WERI-Rb-1 (cell line): ENCODE data around the gene REXO1.

ENCODE experiments used
- DNase-seq: peaks from one replicate; pipeline ENCODE4 v3.0.0-alpha.2; 2020
- H3K27ac ChIP-seq: fragments of 250-450 bp; sonication (Bioruptor Pico); 2 replicates; pipeline ENCODE4 v1.5.1; 2020; ENCODE audit warnings: mild to moderate bottlenecking, moderate library complexity
- H3K27me3 ChIP-seq: fragments of 250-450 bp; sonication (Bioruptor Pico); 2 replicates; pipeline ENCODE4 v1.5.1; 2021; ENCODE audit warnings: mild to moderate bottlenecking, low read depth, moderate library complexity; ENCODE audit not compliant: insufficient read depth, severe bottlenecking
- H3K36me3 ChIP-seq: fragments of 250-450 bp; sonication (Bioruptor Pico); 2 replicates; pipeline ENCODE4 v1.5.1; 2020; ENCODE audit warnings: mild to moderate bottlenecking, moderate library complexity
- H3K4me3 ChIP-seq: 2 replicates; pipeline ENCODE4 v1.5.1; 2011; ENCODE audit warnings: low read depth, mild to moderate bottlenecking, control low read depth, low read length
- H3K9me3 ChIP-seq: fragments of 250-450 bp; sonication (Bioruptor Pico); 2 replicates; pipeline ENCODE4 v1.5.1; 2021; ENCODE audit warnings: mild to moderate bottlenecking, moderate library complexity; ENCODE audit not compliant: severe bottlenecking
- CTCF ChIP-seq: IDR thresholded peaks from 2 replicates; pipeline ENCODE4 v1.5.1; 2011; ENCODE audit warnings: low read depth, mild to moderate bottlenecking, control low read depth, inconsistent platforms, low read length

REXO1 gene

GRCh38 chr19:1845642-1846041 is 2.6 kb downstream of the REXO1 start:
- no peak for DNase-seq
- Histone ChIP-seq H3K36me3 (peaks cover 26% of the 10 kb centered on the region), H3K9me3 (no peaks in the 10 kb centered on the region), H3K27me3 (no peaks in the 10 kb centered on the region), H3K27ac (no peak overlapping the region), H3K4me3 (no peak overlapping the region)
- TF ChIP-seq CTCF: no peak

GRCh38 chr19:1845125-1845515 is 3.2 kb downstream of the REXO1 start:
- H3K27ac ChIP-seq: no peak overlapping the region
- TF ChIP-seq CTCF: no peak
- no peak overlapping the region for H3K4me3 ChIP-seq
- no peaks in the 10 kb centered on the region for H3K9me3 ChIP-seq
- H3K27me3 ChIP-seq: no peaks in the 10 kb centered on the region
- DNase-seq: no peak
- H3K36me3 ChIP-seq: peaks cover 26% of the 10 kb centered on the region

GRCh38 chr19:1844513-1845124 is 3.7 kb downstream of the REXO1 start:
- Histone ChIP-seq H3K9me3 (no peaks in the 10 kb centered on the region), H3K27ac (no peak overlapping the region), H3K4me3 (no peak overlapping the region), H3K27me3 (no peaks in the 10 kb centered on the region), H3K36me3 (peaks cover 26% of the 10 kb centered on the region)
- DNase-seq: no peak
- TF ChIP-seq CTCF: no peak

GRCh38 chr19:1843646-1844394 is 4.5 kb downstream of the REXO1 start:
- TF ChIP-seq CTCF: peak; percentile 73

GRCh38 chr19:1843116-1843515 is 5.2 kb downstream of the REXO1 start:
- Histone ChIP-seq H3K9me3 (no peaks in the 10 kb centered on the region), H3K27me3 (no peaks in the 10 kb centered on the region), H3K27ac (no peak overlapping the region), H3K36me3 (peaks cover 26% of the 10 kb centered on the region), H3K4me3 (no peak overlapping the region)
- DNase-seq: no peak
- TF ChIP-seq CTCF: no peak

More at GRCh38 chr19:1843646-1844394, 4.5 kb downstream of the REXO1 start:
- no peaks in the 10 kb centered on the region for H3K9me3 ChIP-seq
- DNase-seq: no peak
- H3K4me3 ChIP-seq: no peak overlapping the region
- no peaks in the 10 kb centered on the region for H3K27me3 ChIP-seq
- peaks cover 26% of the 10 kb centered on the region for H3K36me3 ChIP-seq
- no peak overlapping the region for H3K27ac ChIP-seq
